VCaP (cell line): ENCODE results near the gene ADAMTS15.

ENCODE experiments used
- H3K27ac ChIP-seq: fragments of 450-650 bp; 2 replicates; pipeline ENCODE4 v1.5.1; 2017
- CTCF ChIP-seq: fragments of 450-650 bp; conservative IDR thresholded peaks from 2 replicates; pipeline ENCODE4 v1.5.1; 2017; ENCODE audit warnings: mild to moderate bottlenecking, moderate library complexity

ADAMTS15 gene

GRCh38 chr11:130426223-130426836, 22.1 kb upstream of the ADAMTS15 start:
- no peak for TF ChIP-seq CTCF
- H3K27ac ChIP-seq, result no peak overlapping the region

GRCh38 chr11:130426837-130427341, 21.6 kb upstream of the ADAMTS15 start:
- H3K27ac ChIP-seq, result no peak overlapping the region
- no peak for TF ChIP-seq CTCF

- no peak for TF ChIP-seq CTCF
- H3K27ac ChIP-seq, result no peak overlapping the region
These were observed 20.7 kb upstream of the ADAMTS15 start for GRCh38 chr11:130427581-130428315.

GRCh38 chr11:130428316-130429119, 19.9 kb upstream of the ADAMTS15 start, which contains the start of gene ADAMTS8:
TSS of gene ADAMTS8 (minus strand) at chr11:130428609. CDS start at chr11:130428286, 323 bp downstream.
- no peak for TF ChIP-seq CTCF
- H3K27ac ChIP-seq, result no peak within 1 kb of the TSS

- H3K27ac ChIP-seq, result no peak overlapping the region
- no peak for TF ChIP-seq CTCF
These were observed 19.2 kb upstream of the ADAMTS15 start for GRCh38 chr11:130429120-130429681.

GRCh38 chr11:130429983-130430382, 18.5 kb upstream of the ADAMTS15 start:
- no peak for TF ChIP-seq CTCF
- H3K27ac ChIP-seq, result no peak overlapping the region
